GM21381 (cell line): ENCODE measurements around the gene UNC45B.
"Not testable (repeated sequence)": the region's sequence is repeated elsewhere in the genome, so short reads cannot be mapped to it uniquely, and the experiment has no call there.

Experiments used
- ATAC-seq: cut with Tn5 transposase; IDR thresholded peaks from one replicate; pipeline ENCODE4 v1.9.1; 2021; ENCODE audit warnings: mild to moderate bottlenecking, moderate library complexity; ENCODE audit not compliant: unreplicated experiment

The UNC45B gene

GRCh38 chr17:35170968-35171771 is 23.6 kb downstream of the UNC45B start:
- ATAC-seq = no peak

- ATAC-seq = no peak
These were observed 24.2 kb downstream of the UNC45B start for GRCh38 chr17:35171834-35172233.

GRCh38 chr17:35172321-35172720 is 24.7 kb downstream of the UNC45B start:
- ATAC-seq = not testable (repeated sequence)

- ATAC-seq = no peak
These were observed 27.3 kb downstream of the UNC45B start for GRCh38 chr17:35174835-35175334.

- no peak for ATAC-seq
These were observed 28.2 kb downstream of the UNC45B start for GRCh38 chr17:35175638-35176415.

- no peak for ATAC-seq
These were observed 29.3 kb downstream of the UNC45B start for GRCh38 chr17:35176897-35177296.

- ATAC-seq = not testable (repeated sequence)
These were observed 31.8 kb downstream of the UNC45B start for GRCh38 chr17:35179379-35179778.

GRCh38 chr17:35183332-35183731 is 35.7 kb downstream of the UNC45B start:
- no peak for ATAC-seq

- ATAC-seq = no peak
These were observed 36.7 kb downstream of the UNC45B start for GRCh38 chr17:35184274-35184673.

GRCh38 chr17:35185849-35186248 is 38.2 kb downstream of the UNC45B start:
- no peak for ATAC-seq

- ATAC-seq = no peak
These were observed 39.9 kb downstream of the UNC45B start for GRCh38 chr17:35187481-35187880.

- ATAC-seq = no peak
These were observed 40.5 kb downstream of the UNC45B start for GRCh38 chr17:35188111-35188510.

GRCh38 chr17:35189291-35189690 is 41.7 kb downstream of the UNC45B start:
- ATAC-seq = no peak

GRCh38 chr17:35191001-35191695 is 43.5 kb downstream of the UNC45B start:
- no peak for ATAC-seq

- ATAC-seq = no peak
These were observed 45.1 kb downstream of the UNC45B start for GRCh38 chr17:35192708-35193107.

GRCh38 chr17:35194001-35194400 is 46.4 kb downstream of the UNC45B start, which contains the start of gene SLC35G3:
SLC35G3 (minus strand) TSS chr17:35194393; CDS start chr17:35194307, 86 bp downstream.
- not testable (repeated sequence) for ATAC-seq

GRCh38 chr17:35195062-35195461 is 47.4 kb downstream of the UNC45B start:
- not testable (repeated sequence) for ATAC-seq

- not testable (repeated sequence) for ATAC-seq
These were observed 55.0 kb downstream of the UNC45B start for GRCh38 chr17:35202582-35202981.

GRCh38 chr17:35210741-35211140 is 63.1 kb downstream of the UNC45B start:
- no peak for ATAC-seq

- ATAC-seq = no peak
These were observed 65.1 kb downstream of the UNC45B start for GRCh38 chr17:35212668-35213067.

GRCh38 chr17:35213412-35213940 is 65.9 kb downstream of the UNC45B start:
- ATAC-seq = no peak
